ENCODE measurements around the gene EXTL1.

EXTL1 gene

GRCh38 chr1:26044414-26044813 is 22.8 kb downstream of the EXTL1 start:
- no peak for DNase-seq (ENCODE audit: low spot score)

GRCh38 chr1:26044971-26045721 is 23.6 kb downstream of the EXTL1 start:
- DNase-seq (ENCODE audit: low spot score) = no peak

- no peak for DNase-seq (ENCODE audit: low spot score)
Measured at GRCh38 chr1:26045722-26046245, 24.2 kb downstream of the EXTL1 start, which contains the start of gene SLC30A2. SLC30A2 (minus strand) TSS chr1:26046118; CDS start chr1:26045896, 222 bp downstream.

GRCh38 chr1:26046246-26047095 is 24.9 kb downstream of the EXTL1 start:
- no peak for DNase-seq (ENCODE audit: low spot score)

GRCh38 chr1:26047278-26047874 is 25.8 kb downstream of the EXTL1 start:
- no peak for DNase-seq (ENCODE audit: low spot score)

- no peak for DNase-seq (ENCODE audit: low spot score)
Measured at GRCh38 chr1:26049531-26050247, 28.1 kb downstream of the EXTL1 start.

GRCh38 chr1:26050248-26050640 is 28.7 kb downstream of the EXTL1 start:
- no peak for DNase-seq (ENCODE audit: low spot score)

GRCh38 chr1:26053718-26054560 is 32.4 kb downstream of the EXTL1 start:
- no peak for DNase-seq (ENCODE audit: low spot score)

- no peak for DNase-seq (ENCODE audit: low spot score)
Measured at GRCh38 chr1:26055041-26055440, 33.5 kb downstream of the EXTL1 start.

GRCh38 chr1:26057189-26057588 is 35.6 kb downstream of the EXTL1 start:
- DNase-seq (ENCODE audit: low spot score) = no peak

- DNase-seq (ENCODE audit: low spot score) = no peak
Measured at GRCh38 chr1:26058052-26058595, 36.5 kb downstream of the EXTL1 start.

- no peak for DNase-seq (ENCODE audit: low spot score)
Measured at GRCh38 chr1:26059906-26060305, 38.3 kb downstream of the EXTL1 start.

- no peak for DNase-seq (ENCODE audit: low spot score)
Measured at GRCh38 chr1:26060832-26061574, 39.4 kb downstream of the EXTL1 start.

GRCh38 chr1:26064553-26064952 is 43.0 kb downstream of the EXTL1 start:
- no peak for DNase-seq (ENCODE audit: low spot score)

- no peak for DNase-seq (ENCODE audit: low spot score)
Measured at GRCh38 chr1:26066160-26066559, 44.6 kb downstream of the EXTL1 start.

GRCh38 chr1:26066857-26067256 is 45.3 kb downstream of the EXTL1 start:
- DNase-seq (ENCODE audit: low spot score) = no peak

GRCh38 chr1:26067432-26067911 is 45.9 kb downstream of the EXTL1 start, which contains the start of gene TRIM63:
TRIM63 (minus strand) TSS chr1:26067630; CDS start chr1:26067494, 136 bp downstream.
- no peak for DNase-seq (ENCODE audit: low spot score)

- DNase-seq (ENCODE audit: low spot score) = no peak
Measured at GRCh38 chr1:26069941-26070295, 48.3 kb downstream of the EXTL1 start.

- no peak for DNase-seq (ENCODE audit: low spot score)
Measured at GRCh38 chr1:26070296-26070962, 48.9 kb downstream of the EXTL1 start.

Data from AG08395 (cell line).